DOHH2 (cell line): ENCODE measurements around the gene TEF.

Experiments used
- EZH2phosphoT487 ChIP-seq: fragments of 200-600 bp; sonication (generic); IDR thresholded peaks from 2 replicates; pipeline ENCODE4 v1.6.1; 2017; ENCODE audit warnings: borderline replicate concordance, mild to moderate bottlenecking, antibody characterized with exemption, low read length, moderate library complexity, mixed read lengths
- TF ChIP-seq, protein P1 (sequence below): fragments of 200-600 bp; sonication (generic); IDR thresholded peaks from one replicate; pipeline ENCODE4 v1.5.1; 2014; ENCODE audit warnings: antibody characterized with exemption, mild to moderate bottlenecking, low read depth, low read length; ENCODE audit not compliant: poor library complexity, severe bottlenecking

DNA sequence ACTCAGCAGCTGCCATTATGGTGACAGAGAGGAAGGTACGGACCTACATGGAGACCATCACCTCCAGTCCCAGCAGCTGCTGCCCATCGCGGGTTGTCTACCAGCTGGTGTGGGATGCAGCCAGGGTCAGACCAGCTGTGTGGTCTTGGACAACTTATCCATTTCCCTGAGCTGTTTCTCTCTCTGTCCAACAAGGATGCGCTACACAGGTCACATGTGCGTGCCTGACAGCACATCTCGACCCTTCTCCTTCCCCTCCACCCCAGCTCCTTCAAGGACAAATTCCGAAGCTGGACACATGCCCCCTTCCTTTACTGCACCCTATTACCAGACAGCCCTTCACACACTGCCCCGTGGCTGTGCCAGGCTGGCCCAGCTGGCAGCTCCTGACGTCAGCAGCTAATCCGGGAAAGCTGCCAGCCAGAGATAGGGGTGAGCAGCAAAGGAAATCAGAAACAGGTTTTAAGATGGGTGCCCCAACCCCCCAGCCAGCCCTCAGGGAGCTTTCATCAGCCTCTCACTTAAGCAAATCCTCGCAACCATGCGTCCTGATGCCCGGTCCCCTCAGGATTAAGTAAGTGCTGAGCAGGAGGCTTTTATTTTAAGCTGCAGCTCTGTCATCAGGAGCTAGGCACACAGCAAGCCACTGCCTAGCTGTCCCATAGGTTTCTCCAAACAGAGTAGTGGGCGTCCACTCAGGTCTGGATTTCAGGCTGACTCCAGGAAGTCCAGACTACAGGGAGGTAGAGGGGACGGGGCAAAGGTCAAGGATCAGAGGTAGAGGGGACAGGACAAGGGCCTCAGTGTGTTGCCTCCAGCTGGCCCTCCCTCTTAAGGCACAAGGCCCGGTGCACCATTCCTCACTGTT, 20.3 kb downstream of the TEF start:
- TF ChIP-seq, protein P1, sequence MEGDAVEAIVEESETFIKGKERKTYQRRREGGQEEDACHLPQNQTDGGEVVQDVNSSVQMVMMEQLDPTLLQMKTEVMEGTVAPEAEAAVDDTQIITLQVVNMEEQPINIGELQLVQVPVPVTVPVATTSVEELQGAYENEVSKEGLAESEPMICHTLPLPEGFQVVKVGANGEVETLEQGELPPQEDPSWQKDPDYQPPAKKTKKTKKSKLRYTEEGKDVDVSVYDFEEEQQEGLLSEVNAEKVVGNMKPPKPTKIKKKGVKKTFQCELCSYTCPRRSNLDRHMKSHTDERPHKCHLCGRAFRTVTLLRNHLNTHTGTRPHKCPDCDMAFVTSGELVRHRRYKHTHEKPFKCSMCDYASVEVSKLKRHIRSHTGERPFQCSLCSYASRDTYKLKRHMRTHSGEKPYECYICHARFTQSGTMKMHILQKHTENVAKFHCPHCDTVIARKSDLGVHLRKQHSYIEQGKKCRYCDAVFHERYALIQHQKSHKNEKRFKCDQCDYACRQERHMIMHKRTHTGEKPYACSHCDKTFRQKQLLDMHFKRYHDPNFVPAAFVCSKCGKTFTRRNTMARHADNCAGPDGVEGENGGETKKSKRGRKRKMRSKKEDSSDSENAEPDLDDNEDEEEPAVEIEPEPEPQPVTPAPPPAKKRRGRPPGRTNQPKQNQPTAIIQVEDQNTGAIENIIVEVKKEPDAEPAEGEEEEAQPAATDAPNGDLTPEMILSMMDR, result no peak
- TF ChIP-seq EZH2phosphoT487, result no peak
